ENCODE results near the gene TNP2. TPM values are rescaled to one million over a fixed set of nuclear protein-coding genes. Genes with fewer than 3 reads are reported as not detected.

TNP2 gene
- total and polyA plus RNA-seq, 9 of the 15 experiments (the other 6 are each of a cell fraction or from before 2014, with no cell fraction given): not detected

DNA sequence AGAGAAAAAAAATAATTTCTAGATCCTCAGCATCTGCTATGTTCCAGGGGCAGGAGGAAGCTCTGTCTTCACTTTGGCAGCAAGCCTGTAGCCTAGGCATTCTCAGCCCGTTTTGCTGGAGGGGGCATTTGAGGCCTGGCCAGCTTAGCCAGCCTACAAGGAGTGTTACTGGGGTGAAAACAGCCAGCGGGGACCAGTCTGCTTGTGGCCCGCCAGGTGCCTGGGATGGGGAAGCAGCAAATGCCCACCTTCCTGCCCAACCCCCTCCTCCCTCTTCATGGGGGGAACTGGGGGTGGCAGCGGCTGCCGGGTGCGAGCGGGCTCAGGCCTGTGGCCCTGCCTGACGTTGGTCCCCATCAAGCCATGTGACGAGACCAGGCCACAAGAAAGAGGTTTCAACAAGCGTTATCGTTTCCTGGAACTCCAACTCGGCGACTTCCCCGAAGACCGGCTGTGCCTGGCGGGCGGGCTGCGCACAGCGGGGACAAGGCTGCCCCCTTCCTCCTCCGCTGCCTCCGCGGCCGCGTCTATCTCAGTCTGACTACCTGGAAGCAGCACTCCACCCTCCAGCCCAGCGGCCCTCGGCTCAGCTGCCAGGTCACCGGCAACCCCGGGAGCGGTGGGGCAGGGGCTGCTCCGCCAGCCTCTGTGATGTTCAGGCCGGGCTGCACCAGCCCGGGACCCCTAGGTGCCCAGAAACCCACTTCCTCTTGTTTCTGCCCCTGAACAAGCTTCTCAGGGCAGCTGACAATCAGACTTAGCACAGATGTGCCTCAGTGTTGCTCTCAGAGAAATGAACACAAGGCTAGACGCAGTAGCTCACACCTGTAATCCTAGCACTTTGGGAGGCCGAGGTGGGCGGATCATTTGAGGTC is 36.0 kb downstream of the TNP2 start (continued):
- TF ChIP-seq MGA (IDR thresholded peaks at IDR 0.05) (peak; percentile 98), CCNT2 (IDR thresholded peaks at IDR 0.05; ENCODE audit: borderline replicate concordance, extremely low read depth, insufficient read length, low read depth, low read length) (peak; percentile 91), TARDBP (IDR thresholded peaks at IDR 0.05) (no peak), CCAR2 (IDR thresholded peaks at IDR 0.05; ENCODE audit: low read depth, low read length) (no peak), ARID1B (IDR thresholded peaks at IDR 0.05) (peak; percentile 84), FOS (IDR thresholded peaks at IDR 0.05; ENCODE audit: extremely low read depth, insufficient read length) (no peak), XRCC3 (IDR thresholded peaks at IDR 0.05) (no peak), TCF7L2 (IDR thresholded peaks at IDR 0.05; ENCODE audit: low read depth, low read length) (no peak), MYBL2 (IDR thresholded peaks at IDR 0.05; ENCODE audit: low read depth) (no peak), MYBL2 (CRISPR knock-in tag; IDR thresholded peaks at IDR 0.05; ENCODE audit: borderline replicate concordance) (no peak), TBL1XR1 (IDR thresholded peaks at IDR 0.05; ENCODE audit: low read length in 2 of 2) (peak in 1 of 2 experiments; percentile 87; a peak in 2 of 4 replicates), MCM5 (IDR thresholded peaks at IDR 0.05; ENCODE audit: low read depth) (no peak), ZBED1 (IDR thresholded peaks at IDR 0.05) (0 out of 2 replicates have a peak, but pooled peaks have one; percentile 61), PPARD (CRISPR knock-in tag; IDR thresholded peaks at IDR 0.05) (no peak), ILK (tag; IDR thresholded peaks at IDR 0.05; ENCODE audit: borderline replicate concordance, low read depth) (no peak)
- TF ChIP-seq, protein P1, sequence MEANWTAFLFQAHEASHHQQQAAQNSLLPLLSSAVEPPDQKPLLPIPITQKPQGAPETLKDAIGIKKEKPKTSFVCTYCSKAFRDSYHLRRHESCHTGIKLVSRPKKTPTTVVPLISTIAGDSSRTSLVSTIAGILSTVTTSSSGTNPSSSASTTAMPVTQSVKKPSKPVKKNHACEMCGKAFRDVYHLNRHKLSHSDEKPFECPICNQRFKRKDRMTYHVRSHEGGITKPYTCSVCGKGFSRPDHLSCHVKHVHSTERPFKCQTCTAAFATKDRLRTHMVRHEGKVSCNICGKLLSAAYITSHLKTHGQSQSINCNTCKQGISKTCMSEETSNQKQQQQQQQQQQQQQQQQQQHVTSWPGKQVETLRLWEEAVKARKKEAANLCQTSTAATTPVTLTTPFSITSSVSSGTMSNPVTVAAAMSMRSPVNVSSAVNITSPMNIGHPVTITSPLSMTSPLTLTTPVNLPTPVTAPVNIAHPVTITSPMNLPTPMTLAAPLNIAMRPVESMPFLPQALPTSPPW (CRISPR knock-in tag; IDR thresholded peaks at IDR 0.05): peak; percentile 67

All from K562 (cell line).